Measurements from ENCODE around the gene KCNQ1. TPM values are rescaled to one million over a fixed set of nuclear protein-coding genes. Genes with fewer than 3 reads are reported as not detected.

KCNQ1 gene
- total RNA-seq, 1 donor from 2014 or later: 0.86 TPM

DNA sequence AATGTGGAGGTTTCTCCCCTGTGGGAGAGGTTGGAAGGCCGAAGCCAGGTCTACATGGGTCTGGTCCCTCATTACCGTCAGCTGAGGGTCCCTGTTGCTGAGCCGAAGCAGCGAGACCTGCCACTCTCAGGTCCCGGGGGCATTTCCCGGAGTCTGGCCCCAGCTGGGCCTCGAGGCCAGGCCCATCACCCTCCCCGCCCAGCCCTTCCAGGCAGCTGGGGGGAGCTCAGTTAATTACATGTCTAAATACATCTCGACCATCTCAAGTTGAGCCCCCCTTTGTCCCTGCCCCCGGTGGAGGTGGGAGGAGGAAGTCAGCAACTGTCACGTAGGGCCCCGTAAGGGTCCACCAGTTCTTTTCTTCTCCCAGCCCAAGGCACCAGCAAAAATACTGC, 437.2 kb downstream of the KCNQ1 start:
- H3K27ac Mint-ChIP-seq (ENCODE audit: unreplicated experiment): no peak overlapping the region
- H3K27me3 Mint-ChIP-seq (ENCODE audit: low read depth): peaks cover 22% of the 10 kb centered on the region
- no peaks in the 10 kb centered on the region for H3K9me3 Mint-ChIP-seq
- peak overlapping the region; percentile 81 for H3K4me3 Mint-ChIP-seq
- no peak for DNase-seq (ENCODE audit: low read depth, low spot score)
- H3K4me1 Mint-ChIP-seq: peaks cover 23% of the 10 kb centered on the region
- TF ChIP-seq, protein P1, sequence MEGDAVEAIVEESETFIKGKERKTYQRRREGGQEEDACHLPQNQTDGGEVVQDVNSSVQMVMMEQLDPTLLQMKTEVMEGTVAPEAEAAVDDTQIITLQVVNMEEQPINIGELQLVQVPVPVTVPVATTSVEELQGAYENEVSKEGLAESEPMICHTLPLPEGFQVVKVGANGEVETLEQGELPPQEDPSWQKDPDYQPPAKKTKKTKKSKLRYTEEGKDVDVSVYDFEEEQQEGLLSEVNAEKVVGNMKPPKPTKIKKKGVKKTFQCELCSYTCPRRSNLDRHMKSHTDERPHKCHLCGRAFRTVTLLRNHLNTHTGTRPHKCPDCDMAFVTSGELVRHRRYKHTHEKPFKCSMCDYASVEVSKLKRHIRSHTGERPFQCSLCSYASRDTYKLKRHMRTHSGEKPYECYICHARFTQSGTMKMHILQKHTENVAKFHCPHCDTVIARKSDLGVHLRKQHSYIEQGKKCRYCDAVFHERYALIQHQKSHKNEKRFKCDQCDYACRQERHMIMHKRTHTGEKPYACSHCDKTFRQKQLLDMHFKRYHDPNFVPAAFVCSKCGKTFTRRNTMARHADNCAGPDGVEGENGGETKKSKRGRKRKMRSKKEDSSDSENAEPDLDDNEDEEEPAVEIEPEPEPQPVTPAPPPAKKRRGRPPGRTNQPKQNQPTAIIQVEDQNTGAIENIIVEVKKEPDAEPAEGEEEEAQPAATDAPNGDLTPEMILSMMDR (conservative IDR thresholded peaks at IDR 0.05): no peak
- no peaks in the 10 kb centered on the region for H3K36me3 Mint-ChIP-seq (ENCODE audit: low read depth)

DNA sequence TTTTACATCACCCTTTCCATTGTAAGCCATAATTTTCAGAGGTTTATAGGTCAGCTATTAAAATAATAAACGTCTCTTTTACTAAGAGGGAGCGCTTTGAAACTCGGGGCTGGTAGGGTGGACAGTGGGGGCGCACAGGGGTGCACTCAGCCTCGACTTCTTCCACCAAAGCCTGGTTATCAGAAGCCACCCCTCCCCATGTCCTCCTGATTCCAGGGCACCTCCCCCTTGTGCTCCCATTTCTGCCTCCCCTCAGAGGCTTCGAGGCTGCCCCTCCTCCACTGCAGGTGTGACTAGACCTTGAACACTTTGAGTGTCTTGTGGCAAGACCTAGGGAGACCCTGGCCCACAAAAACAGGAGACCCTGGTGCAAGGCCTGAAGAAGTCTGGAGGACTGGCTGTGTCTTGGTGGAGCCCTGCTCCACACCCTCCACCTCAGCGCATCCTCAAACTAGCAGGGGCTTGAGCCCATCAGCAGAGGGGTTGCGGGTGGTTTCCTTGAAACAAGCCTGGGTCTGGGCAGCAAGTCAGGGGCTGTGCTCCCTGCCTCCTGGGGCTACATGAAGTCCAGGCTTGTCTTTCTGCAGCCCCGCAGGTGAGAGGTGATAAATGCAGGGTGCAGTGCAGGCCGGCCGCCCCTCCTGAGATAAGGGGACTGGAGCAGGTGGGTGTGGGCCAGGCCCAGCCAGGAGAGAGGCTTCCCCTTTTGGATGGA, 437.7 kb downstream of the KCNQ1 start:
- Mint-ChIP-seq H3K4me3 (peak overlapping the region; percentile 81), H3K36me3 (ENCODE audit: low read depth) (no peaks in the 10 kb centered on the region), H3K27ac (ENCODE audit: unreplicated experiment) (no peak overlapping the region), H3K4me1 (peaks cover 26% of the 10 kb centered on the region), H3K27me3 (ENCODE audit: low read depth) (peaks cover 22% of the 10 kb centered on the region), H3K9me3 (no peaks in the 10 kb centered on the region)
- DNase-seq (ENCODE audit: low read depth, low spot score): no peak
- TF ChIP-seq, protein P1 (conservative IDR thresholded peaks at IDR 0.05): no peak

DNA sequence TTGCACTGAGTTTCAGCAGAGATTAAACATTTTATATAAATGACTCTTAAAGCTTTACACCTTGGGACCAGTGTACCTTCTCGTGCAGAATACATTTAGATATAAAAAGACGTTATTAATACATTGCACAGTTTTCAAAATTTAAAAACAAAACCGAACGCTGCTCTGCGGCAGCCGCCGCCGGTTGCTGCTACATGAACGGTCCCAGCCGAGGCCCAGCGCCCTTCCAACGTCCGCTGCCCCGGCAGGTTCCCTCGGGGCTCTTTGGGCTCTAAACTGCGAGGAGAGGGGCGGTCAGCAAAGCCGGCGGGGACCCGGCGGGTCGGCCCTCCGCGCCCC, 438.8 kb downstream of the KCNQ1 start:
- DNase-seq (ENCODE audit: low read depth, low spot score): no peak
- Mint-ChIP-seq H3K27me3 (ENCODE audit: low read depth) (peaks cover 22% of the 10 kb centered on the region), H3K4me1 (peaks cover 34% of the 10 kb centered on the region), H3K4me3 (peak overlapping the region; percentile 81), H3K27ac (ENCODE audit: unreplicated experiment) (no peak overlapping the region), H3K9me3 (no peaks in the 10 kb centered on the region), H3K36me3 (ENCODE audit: low read depth) (no peaks in the 10 kb centered on the region)
- TF ChIP-seq, protein P1 (conservative IDR thresholded peaks at IDR 0.05): no peak

DNA sequence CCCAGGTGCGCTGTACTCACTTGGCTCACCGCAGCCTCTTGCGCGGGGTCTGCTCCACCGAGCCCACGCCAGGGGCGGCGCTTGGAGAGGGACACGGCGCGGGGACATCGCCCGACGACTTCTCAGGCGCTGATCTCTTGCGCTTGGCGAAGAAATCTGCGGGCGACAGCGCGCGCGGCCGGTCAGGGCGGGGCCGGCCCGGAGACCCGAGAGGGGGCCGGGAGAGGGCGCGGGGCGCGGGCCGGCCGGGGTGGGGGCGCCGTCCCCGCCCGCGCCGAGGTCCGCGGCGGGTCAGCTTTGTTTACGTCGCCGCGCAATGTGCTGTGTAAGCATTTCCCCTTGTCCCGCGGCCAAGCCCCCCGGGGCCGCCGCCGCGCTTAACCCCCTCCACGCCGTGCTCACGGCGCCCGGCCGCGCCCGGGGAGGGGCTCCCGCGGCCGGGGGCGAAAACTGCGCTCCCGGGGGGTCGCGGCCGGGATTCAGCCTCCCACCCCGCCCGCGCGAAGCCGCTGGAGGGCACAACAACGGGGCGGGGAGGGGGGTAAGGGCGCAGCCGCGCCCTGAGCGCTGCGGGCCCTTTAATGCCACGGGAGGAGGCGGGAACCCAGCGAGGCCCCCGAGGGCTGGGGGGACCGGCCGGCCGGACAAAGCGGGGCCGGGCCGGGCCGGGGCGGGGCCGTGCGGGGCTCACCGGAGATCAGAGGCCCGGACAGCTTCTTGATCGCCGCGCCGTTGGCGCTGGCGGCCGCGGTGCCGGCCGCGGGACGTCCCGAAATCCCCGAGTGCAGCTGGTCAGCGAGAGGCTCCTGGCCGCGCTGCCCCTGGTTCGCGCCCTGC, 439.4 kb downstream of the KCNQ1 start:
- Mint-ChIP-seq H3K36me3 (ENCODE audit: low read depth) (no peaks in the 10 kb centered on the region), H3K4me3 (peak overlapping the region; percentile 81), H3K27ac (ENCODE audit: unreplicated experiment) (no peak overlapping the region), H3K9me3 (no peaks in the 10 kb centered on the region), H3K27me3 (ENCODE audit: low read depth) (peaks cover 22% of the 10 kb centered on the region), H3K4me1 (peaks cover 34% of the 10 kb centered on the region)
- no peak for DNase-seq (ENCODE audit: low read depth, low spot score)
- TF ChIP-seq, protein P1 (conservative IDR thresholded peaks at IDR 0.05): no peak

DNA sequence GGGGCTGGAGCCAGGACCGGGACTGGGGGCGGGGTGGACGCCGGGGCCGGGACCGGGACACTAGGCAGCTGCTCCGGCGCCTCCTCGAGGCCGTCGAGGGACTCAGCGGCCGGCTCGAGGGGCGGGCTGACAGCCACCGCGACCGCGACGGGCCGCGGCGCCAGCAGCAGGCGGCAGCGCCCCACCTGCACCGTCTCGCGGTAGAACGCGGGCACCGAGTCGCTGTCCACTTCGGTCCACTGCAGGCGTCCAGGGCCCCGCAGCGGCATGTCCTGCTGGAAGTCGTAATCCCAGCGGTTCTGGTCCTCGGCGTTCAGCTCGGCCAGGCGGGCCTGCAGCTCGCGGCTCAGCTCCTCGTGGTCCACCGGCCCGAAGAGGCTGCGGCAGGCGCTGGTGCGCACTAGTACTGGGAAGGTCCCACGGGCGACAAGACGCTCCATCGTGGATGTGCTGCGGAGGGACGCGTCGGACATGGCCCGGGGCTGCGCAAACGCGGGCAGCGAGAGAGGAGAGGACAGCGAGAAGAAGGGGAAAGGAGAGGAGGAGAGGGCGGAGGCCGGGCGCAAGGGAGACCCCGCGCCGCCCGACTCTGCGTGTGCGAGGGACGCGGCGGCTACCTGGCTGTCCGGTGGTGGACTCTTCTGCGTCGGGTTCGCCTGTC, 440.3 kb downstream of the KCNQ1 start:
- peak; percentile 44 for DNase-seq (ENCODE audit: low read depth, low spot score)
- Mint-ChIP-seq H3K4me3 (peak overlapping the region; percentile 92), H3K4me1 (peaks cover 34% of the 10 kb centered on the region), H3K27ac (ENCODE audit: unreplicated experiment) (peak overlapping the region; percentile 84), H3K36me3 (ENCODE audit: low read depth) (no peaks in the 10 kb centered on the region), H3K27me3 (ENCODE audit: low read depth) (peaks cover 16% of the 10 kb centered on the region), H3K9me3 (no peaks in the 10 kb centered on the region)
- TF ChIP-seq, protein P1 (conservative IDR thresholded peaks at IDR 0.05): peak; percentile 42
